Gastrocnemius medialis (tissue), 4 donors: ENCODE measurements around the gene DAPK1.

Source experiments
- POLR2A ChIP-seq, 2 donors: fragments of 450-650 bp; IDR thresholded peaks; one replicate each; pipeline ENCODE4 v1.6.1; 2017; ENCODE audit warnings: antibody characterized with exemption in 2 of 2, mild to moderate bottlenecking in 2 of 2, moderate library complexity in 2 of 2
- TF ChIP-seq, protein P1 (sequence below), 5 experiments: fragments of 450-650 bp in 3 of 5; fragments of 200-600 bp in 2 of 5; sonication (generic) in 2 of 5; IDR thresholded peaks in 4 of 5; conservative IDR thresholded peaks in 1 of 5; 1 replicate in 4 of 5; 2 replicates in 1 of 5; pipeline ENCODE4 v1.5.1; 2016 to 2019; ENCODE audit warnings: antibody characterized with exemption in 5 of 5, mild to moderate bottlenecking in 3 of 5, moderate library complexity in 3 of 5

DNA sequence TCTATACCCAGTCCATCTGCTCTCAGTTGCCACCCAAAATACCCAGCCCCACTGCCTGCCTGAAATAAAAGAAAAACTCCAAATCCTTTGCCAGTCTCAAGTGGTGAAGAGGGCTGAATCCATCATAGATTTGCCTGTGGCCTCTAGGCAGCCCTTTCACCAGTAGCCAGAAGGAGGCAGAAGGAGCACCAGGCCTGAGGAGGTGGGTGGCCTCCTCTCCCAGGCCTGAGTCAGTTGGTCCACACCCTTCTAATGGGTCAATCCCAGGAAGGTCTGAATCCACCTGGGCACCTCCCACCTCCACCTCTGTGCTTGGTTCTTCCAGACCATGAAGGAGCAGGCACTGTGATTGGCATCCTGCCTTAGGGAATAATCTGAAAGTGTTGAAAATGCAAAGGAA is 97.0 kb downstream of the DAPK1 start:
- TF ChIP-seq POLR2A (IDR thresholded peaks at IDR 0.05), result no peak
- TF ChIP-seq, protein P1, sequence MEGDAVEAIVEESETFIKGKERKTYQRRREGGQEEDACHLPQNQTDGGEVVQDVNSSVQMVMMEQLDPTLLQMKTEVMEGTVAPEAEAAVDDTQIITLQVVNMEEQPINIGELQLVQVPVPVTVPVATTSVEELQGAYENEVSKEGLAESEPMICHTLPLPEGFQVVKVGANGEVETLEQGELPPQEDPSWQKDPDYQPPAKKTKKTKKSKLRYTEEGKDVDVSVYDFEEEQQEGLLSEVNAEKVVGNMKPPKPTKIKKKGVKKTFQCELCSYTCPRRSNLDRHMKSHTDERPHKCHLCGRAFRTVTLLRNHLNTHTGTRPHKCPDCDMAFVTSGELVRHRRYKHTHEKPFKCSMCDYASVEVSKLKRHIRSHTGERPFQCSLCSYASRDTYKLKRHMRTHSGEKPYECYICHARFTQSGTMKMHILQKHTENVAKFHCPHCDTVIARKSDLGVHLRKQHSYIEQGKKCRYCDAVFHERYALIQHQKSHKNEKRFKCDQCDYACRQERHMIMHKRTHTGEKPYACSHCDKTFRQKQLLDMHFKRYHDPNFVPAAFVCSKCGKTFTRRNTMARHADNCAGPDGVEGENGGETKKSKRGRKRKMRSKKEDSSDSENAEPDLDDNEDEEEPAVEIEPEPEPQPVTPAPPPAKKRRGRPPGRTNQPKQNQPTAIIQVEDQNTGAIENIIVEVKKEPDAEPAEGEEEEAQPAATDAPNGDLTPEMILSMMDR (IDR thresholded peaks at IDR 0.05 in 4 of 5, conservative IDR thresholded peaks at IDR 0.05 in 1 of 5), result no peak
